GM12865 (cell line): ENCODE data around the gene COQ2.

Source experiments
- DNase-seq: peaks from one replicate; pipeline ENCODE4 v3.0.0; 2010; ENCODE audit warnings: low read depth
- H3K4me3 ChIP-seq: 2 replicates; pipeline ENCODE4 v1.5.1; 2011; ENCODE audit warnings: mild to moderate bottlenecking, low read depth, low read length, control low read depth
- TF ChIP-seq, protein P1 (sequence below): IDR thresholded peaks from 2 replicates; pipeline ENCODE4 v1.5.1; 2011; ENCODE audit warnings: low read length, control low read depth, low read depth, inconsistent platforms; ENCODE audit not compliant: insufficient read depth; ENCODE audit errors: missing control alignments

COQ2 gene

DNA sequence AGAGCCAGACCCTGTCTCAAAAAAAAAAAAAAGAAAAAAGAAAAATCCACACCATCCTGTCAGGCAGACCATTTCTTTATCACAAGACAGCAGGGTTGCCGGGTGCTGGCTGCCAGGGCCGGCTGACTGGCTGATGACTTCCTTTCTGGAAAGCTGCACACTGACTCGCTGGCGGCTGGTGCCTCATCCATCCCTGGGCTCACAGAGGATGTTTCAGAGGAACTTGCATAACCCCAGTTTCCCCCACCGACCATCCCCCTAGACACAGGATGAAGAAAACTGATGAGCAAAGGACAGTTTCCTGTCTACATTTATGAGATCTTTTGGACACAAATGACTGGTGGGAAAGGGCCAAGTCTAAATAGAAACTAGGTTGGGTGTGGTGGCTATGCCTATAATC is 36.0 kb upstream of the COQ2 start:
- TF ChIP-seq, protein P1, sequence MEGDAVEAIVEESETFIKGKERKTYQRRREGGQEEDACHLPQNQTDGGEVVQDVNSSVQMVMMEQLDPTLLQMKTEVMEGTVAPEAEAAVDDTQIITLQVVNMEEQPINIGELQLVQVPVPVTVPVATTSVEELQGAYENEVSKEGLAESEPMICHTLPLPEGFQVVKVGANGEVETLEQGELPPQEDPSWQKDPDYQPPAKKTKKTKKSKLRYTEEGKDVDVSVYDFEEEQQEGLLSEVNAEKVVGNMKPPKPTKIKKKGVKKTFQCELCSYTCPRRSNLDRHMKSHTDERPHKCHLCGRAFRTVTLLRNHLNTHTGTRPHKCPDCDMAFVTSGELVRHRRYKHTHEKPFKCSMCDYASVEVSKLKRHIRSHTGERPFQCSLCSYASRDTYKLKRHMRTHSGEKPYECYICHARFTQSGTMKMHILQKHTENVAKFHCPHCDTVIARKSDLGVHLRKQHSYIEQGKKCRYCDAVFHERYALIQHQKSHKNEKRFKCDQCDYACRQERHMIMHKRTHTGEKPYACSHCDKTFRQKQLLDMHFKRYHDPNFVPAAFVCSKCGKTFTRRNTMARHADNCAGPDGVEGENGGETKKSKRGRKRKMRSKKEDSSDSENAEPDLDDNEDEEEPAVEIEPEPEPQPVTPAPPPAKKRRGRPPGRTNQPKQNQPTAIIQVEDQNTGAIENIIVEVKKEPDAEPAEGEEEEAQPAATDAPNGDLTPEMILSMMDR, result no peak
- no peak overlapping the region for H3K4me3 ChIP-seq
- no peak for DNase-seq

DNA sequence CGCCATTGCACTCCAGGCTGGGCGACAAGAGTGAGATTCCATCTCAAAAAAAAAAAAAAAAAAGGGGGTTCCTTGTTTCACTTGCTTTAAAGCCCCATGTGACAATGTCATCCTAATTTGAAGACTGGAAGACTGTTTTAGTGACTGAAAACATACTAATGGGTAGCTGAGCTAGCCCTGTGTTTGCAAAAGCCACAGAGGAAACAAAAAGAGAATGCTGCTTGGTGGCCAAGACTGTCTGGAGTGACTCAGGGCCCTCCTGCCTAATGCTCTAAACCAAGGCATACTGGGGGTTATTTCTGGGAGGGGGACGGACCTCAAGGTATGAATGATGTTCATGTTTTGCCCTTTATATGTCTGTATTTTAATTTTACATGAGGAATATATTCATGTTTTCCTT is 34.1 kb upstream of the COQ2 start:
- TF ChIP-seq, protein P1, result no peak
- DNase-seq, result no peak
- H3K4me3 ChIP-seq, result no peak overlapping the region

DNA sequence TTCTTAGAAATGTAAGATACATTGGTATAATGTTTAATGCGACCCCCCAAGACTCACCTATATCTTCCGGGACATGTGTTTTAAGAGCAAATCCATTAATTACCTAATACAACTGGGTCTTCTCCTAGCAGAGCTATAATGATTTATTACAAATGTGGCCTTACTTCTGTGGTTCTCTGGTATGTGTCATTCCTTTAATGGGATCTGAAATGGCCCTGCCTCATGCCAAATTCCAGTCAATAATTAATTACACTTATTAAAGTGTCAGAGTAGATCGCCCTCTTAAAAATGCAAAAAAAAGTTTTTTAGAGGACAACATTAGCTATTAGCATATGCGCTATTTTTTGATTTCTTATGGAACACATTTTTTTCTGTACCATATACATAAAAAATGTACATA is 33.1 kb upstream of the COQ2 start:
- H3K4me3 ChIP-seq, result no peak overlapping the region
- no peak for DNase-seq
- TF ChIP-seq, protein P1, result no peak

DNA sequence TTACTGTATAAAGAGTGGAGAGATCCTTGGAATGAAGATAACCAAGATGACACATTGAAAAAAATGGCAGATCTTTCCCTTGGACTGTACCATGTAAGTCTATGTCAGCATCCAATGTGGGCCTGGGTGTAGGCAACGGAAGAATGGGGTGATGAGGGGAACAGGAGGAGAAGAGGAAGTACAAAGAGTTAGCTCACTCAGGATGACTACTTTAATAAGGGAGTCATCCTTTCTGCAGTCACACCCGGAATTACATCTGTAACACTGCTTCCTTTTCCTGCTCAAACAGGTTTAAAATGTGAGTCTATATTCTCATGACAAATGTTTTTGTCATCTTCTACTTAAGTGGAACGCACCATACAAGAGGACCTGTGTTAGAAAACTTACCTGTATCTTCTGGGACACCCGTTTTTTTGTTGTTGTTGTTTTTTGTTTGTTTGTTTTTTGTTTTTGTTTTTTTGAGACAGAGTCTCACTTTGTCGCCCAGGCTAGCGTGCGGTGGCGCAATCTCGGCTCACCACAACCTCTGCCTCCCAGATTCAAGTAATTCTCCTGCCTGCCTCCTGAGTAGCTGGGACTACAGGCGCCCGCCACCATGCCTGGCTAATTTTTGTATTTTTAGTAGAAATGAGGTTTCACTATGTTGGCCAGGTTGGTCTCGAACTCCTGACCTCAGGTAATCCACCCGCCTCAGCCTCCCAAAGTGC is 32.0 kb upstream of the COQ2 start:
- no peak for DNase-seq
- no peak overlapping the region for H3K4me3 ChIP-seq
- TF ChIP-seq, protein P1, result no peak

DNA sequence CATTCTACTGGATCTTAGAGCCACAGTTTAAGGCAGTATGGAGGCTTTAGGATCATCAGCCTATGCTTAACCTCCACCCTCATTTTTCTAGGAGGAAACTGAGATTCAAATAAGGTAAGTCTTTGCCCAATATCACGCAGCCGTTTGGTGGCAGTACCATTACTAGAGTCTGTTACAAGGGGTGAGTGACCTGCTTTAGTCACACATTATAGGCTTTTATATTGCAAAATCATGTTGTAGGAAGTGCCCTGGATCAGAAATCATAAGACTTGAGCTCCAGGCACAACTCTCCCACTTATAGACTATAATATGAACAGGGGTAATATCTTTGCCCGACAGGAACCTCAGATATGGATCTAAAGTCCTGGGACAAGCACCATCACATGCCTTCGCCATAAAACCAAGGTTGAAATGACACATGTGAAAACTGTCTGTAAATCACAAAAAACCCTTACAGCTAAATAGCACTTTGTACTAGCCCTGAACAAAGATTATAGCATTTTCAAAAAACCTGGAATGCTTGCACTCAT is 30.8 kb upstream of the COQ2 start:
- TF ChIP-seq, protein P1, result no peak
- DNase-seq, result no peak
- no peak overlapping the region for H3K4me3 ChIP-seq

- no peak for DNase-seq
- no peak overlapping the region for H3K4me3 ChIP-seq
- TF ChIP-seq, protein P1, result no peak
These were observed 24.1 kb upstream of the COQ2 start for GRCh38 chr4:83308672-83309071.

DNA sequence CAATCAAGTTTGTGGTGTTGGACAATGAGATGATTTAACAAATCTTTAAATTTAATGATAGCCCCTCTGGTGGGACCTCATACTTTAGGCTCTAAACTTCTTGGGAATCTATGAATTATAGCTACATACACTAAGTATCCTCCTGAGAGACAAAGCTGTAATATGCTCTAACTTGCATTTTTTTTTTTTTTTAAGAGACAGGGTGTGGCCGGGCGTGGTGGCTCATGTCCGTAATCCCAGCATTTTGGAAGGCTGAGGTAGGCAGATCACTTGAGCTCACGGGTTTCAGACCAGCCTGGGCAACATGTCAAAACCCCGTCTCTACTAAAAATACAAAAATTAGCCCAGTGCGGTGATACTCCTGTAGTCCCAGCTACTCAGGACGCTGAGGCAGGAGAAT is 23.3 kb upstream of the COQ2 start:
- TF ChIP-seq, protein P1, result no peak
- H3K4me3 ChIP-seq, result no peak overlapping the region
- DNase-seq, result no peak
